NCI-H526 (cell line): ENCODE data around the gene IER5L.
"Not testable (repeated sequence)": the region's sequence is repeated elsewhere in the genome, so short reads cannot be mapped to it uniquely, and the experiment has no call there.

Experiments used
- DNase-seq, 2 experiments: peaks; one replicate each; lab custom pipeline; 2025; lab: John Stamatoyannopoulos, UW

IER5L gene

GRCh38 chr9:129139233-129139992, 38.6 kb downstream of the IER5L start:
- peak; percentile 52 to 79 for DNase-seq

GRCh38 chr9:129138476-129139232, 39.4 kb downstream of the IER5L start:
- no peak for DNase-seq

GRCh38 chr9:129138144-129138462, 40.0 kb downstream of the IER5L start:
- no peak for DNase-seq

GRCh38 chr9:129137292-129138143, 40.5 kb downstream of the IER5L start:
- DNase-seq = no peak

- no peak for DNase-seq
Observed at GRCh38 chr9:129136446-129137035, 41.5 kb downstream of the IER5L start.

- no peak for DNase-seq
Observed at GRCh38 chr9:129135476-129135875, 42.6 kb downstream of the IER5L start.

- DNase-seq = no peak
Observed at GRCh38 chr9:129133082-129133481, 45.0 kb downstream of the IER5L start.

- DNase-seq = peak; percentile 19 to 55
Observed at GRCh38 chr9:129131300-129132145, 46.5 kb downstream of the IER5L start.

- no peak for DNase-seq
Observed at GRCh38 chr9:129130791-129131190, 47.3 kb downstream of the IER5L start.

- DNase-seq = not testable (repeated sequence)
Observed at GRCh38 chr9:129130271-129130670, 47.8 kb downstream of the IER5L start.

GRCh38 chr9:129128689-129129088, 49.4 kb downstream of the IER5L start:
- DNase-seq = no peak

GRCh38 chr9:129126749-129127618, 51.1 kb downstream of the IER5L start:
- DNase-seq = peak in 1 of 2 experiments; percentile 12
